Measurements from ENCODE around the gene CUTC.
A peak's percentile ranks its signal among the peaks of the same experiment; 100 is the strongest.

DNA sequence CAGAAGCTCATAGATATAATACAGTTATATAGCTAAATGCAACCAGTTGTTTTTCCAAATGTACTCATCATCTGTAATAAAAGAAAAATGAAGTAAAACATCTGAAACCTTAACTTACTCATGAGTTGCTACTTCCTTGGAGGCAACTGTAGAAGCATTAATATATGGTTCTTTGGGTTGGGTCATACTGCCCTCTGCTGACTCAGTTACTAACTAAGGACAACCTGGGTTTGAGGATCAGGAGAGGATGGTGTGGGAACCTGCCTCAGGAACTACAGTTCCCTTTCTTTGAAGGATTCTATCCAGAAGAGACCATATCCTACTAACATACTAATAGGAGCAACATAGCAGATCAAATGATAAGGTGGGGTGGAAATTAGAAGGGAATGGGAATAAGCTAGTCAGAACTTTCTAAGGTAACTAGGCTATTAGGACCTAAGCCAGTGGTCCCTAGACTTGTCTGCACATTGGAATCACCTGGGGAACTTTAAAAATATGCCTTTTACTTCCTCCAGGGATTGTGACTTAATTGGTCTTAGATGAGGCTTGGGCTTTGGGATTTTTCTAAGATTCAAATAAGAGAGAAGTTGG lies 20.8 kb upstream of the CUTC start:
- TF ChIP-seq, protein P1, sequence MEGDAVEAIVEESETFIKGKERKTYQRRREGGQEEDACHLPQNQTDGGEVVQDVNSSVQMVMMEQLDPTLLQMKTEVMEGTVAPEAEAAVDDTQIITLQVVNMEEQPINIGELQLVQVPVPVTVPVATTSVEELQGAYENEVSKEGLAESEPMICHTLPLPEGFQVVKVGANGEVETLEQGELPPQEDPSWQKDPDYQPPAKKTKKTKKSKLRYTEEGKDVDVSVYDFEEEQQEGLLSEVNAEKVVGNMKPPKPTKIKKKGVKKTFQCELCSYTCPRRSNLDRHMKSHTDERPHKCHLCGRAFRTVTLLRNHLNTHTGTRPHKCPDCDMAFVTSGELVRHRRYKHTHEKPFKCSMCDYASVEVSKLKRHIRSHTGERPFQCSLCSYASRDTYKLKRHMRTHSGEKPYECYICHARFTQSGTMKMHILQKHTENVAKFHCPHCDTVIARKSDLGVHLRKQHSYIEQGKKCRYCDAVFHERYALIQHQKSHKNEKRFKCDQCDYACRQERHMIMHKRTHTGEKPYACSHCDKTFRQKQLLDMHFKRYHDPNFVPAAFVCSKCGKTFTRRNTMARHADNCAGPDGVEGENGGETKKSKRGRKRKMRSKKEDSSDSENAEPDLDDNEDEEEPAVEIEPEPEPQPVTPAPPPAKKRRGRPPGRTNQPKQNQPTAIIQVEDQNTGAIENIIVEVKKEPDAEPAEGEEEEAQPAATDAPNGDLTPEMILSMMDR (conservative IDR thresholded peaks at IDR 0.05 in 1 of 2, IDR thresholded peaks at IDR 0.05 in 1 of 2; ENCODE audit: extremely low read depth in 1 of 2, insufficient read depth in 1 of 2, low read depth in 1 of 2, low read length in 2 of 2), result peak; percentile 43 to 59
- no peak for TF ChIP-seq EZH2 (IDR thresholded peaks at IDR 0.05; ENCODE audit: borderline replicate concordance, low read length)

Measured in mammary epithelial cell (primary cell).